ENCODE measurements around the gene SCN9A.

DNA sequence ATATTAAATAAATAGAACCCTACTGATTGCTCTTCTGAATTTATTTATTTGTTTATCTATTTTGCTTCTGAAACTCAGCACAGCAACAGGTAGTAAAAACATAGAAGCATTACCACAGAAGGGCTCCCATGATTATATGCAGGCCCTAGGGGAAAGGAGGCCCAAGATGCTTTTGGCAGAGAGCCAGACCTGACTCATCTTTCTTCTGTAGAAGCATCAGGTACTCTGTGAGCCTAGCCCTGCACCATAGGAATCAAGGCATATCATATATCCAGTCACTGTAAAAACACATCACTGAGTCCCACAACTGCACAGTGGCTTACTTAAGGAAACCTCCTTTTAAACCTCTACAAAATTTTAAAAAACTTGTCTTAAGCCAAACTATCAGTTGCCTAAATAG, 1.8 kb downstream of the SCN9A start:
- TF ChIP-seq, protein P1, sequence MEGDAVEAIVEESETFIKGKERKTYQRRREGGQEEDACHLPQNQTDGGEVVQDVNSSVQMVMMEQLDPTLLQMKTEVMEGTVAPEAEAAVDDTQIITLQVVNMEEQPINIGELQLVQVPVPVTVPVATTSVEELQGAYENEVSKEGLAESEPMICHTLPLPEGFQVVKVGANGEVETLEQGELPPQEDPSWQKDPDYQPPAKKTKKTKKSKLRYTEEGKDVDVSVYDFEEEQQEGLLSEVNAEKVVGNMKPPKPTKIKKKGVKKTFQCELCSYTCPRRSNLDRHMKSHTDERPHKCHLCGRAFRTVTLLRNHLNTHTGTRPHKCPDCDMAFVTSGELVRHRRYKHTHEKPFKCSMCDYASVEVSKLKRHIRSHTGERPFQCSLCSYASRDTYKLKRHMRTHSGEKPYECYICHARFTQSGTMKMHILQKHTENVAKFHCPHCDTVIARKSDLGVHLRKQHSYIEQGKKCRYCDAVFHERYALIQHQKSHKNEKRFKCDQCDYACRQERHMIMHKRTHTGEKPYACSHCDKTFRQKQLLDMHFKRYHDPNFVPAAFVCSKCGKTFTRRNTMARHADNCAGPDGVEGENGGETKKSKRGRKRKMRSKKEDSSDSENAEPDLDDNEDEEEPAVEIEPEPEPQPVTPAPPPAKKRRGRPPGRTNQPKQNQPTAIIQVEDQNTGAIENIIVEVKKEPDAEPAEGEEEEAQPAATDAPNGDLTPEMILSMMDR (IDR thresholded peaks at IDR 0.05; ENCODE audit: low read length): no peak
- TF ChIP-seq EZH2phosphoT487 (IDR thresholded peaks at IDR 0.05; ENCODE audit: low read length): no peak
- no peak for TF ChIP-seq EZH2 (optimal IDR thresholded peaks at IDR 0.05; ENCODE audit: low read depth, low read length)

Measured in MM.1S (cell line).